Type B pancreatic cell (in vitro differentiated cells): ENCODE results near the gene DEPDC5. TPM values are rescaled to one million over a fixed set of nuclear protein-coding genes. Genes with fewer than 3 reads are reported as not detected.
A peak's percentile ranks its signal among the peaks of the same experiment; 100 is the strongest.

Experiments used
- DNase-seq: peaks from one replicate; pipeline ENCODE4 v3.0.0; 2021; ENCODE audit warnings: mixed read lengths; ENCODE audit not compliant: unreplicated experiment; ENCODE audit errors: extremely low spot score
- H3K27ac Mint-ChIP-seq: 2 replicates; pipeline ENCODE4 v1.8.0; 2021; ENCODE audit warnings: mild to moderate bottlenecking, mixed read lengths
- H3K27me3 Mint-ChIP-seq: 2 replicates; pipeline ENCODE4 v1.8.0; 2021; ENCODE audit warnings: mixed read lengths
- H3K36me3 Mint-ChIP-seq: 2 replicates; pipeline ENCODE4 v1.8.0; 2021; ENCODE audit warnings: mixed read lengths
- H3K4me1 Mint-ChIP-seq: one replicate; pipeline ENCODE4 v1.8.0; 2021; ENCODE audit warnings: mixed read lengths; ENCODE audit not compliant: unreplicated experiment
- H3K4me3 Mint-ChIP-seq: 2 replicates; pipeline ENCODE4 v1.8.0; 2021; ENCODE audit warnings: mild to moderate bottlenecking, mixed read lengths
- H3K9me3 Mint-ChIP-seq: 2 replicates; pipeline ENCODE4 v1.8.0; 2021; ENCODE audit warnings: mixed read lengths
- total RNA-seq: library from RNA; stranded (reverse); gene quantifications from 2 replicates; pipeline ENCODE4 v1.2.1, GENCODE V29; 2021; ENCODE audit warnings: low replicate concordance
- TF ChIP-seq, protein P1 (sequence below): fragments of 200-600 bp; sonication (generic); conservative IDR thresholded peaks from 2 replicates; pipeline ENCODE4 v1.5.0; 2021; ENCODE audit warnings: antibody characterized with exemption, mild to moderate bottlenecking

Gene DEPDC5
- total RNA-seq, 1 donor from 2014 or later, result 40.6 TPM

GRCh38 chr22:31947296-31947695 is 193.5 kb downstream of the DEPDC5 start:
- H3K4me1 Mint-ChIP-seq, result peaks cover 21% of the 10 kb centered on the region
- TF ChIP-seq, protein P1, sequence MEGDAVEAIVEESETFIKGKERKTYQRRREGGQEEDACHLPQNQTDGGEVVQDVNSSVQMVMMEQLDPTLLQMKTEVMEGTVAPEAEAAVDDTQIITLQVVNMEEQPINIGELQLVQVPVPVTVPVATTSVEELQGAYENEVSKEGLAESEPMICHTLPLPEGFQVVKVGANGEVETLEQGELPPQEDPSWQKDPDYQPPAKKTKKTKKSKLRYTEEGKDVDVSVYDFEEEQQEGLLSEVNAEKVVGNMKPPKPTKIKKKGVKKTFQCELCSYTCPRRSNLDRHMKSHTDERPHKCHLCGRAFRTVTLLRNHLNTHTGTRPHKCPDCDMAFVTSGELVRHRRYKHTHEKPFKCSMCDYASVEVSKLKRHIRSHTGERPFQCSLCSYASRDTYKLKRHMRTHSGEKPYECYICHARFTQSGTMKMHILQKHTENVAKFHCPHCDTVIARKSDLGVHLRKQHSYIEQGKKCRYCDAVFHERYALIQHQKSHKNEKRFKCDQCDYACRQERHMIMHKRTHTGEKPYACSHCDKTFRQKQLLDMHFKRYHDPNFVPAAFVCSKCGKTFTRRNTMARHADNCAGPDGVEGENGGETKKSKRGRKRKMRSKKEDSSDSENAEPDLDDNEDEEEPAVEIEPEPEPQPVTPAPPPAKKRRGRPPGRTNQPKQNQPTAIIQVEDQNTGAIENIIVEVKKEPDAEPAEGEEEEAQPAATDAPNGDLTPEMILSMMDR, result peak; percentile 46
- peak overlapping the region; percentile 73 for H3K4me3 Mint-ChIP-seq
- no peak for DNase-seq
- no peaks in the 10 kb centered on the region for H3K27me3 Mint-ChIP-seq
- H3K27ac Mint-ChIP-seq, result peak overlapping the region; percentile 63
- peaks cover 35% of the 10 kb centered on the region for H3K36me3 Mint-ChIP-seq
- no peaks in the 10 kb centered on the region for H3K9me3 Mint-ChIP-seq

DNA sequence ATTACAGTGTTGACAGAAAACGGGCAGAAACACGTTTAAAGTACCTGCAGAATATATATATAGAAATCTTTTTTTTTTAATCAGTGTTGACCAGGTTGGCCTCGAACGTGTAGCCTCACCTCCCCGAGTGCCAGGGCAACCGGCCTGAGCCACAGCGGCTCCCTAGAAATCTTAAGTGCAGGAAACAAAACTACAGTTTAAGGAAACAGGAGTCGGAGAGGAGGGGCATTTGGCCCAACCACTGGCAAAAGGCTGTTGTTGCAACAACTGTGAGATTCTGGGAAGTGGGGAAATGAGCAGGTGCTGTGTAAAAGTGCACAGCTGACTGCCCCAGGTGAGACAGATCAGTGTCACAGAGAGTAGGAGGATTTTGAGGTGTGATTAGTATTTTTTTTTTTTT is 194.2 kb downstream of the DEPDC5 start:
- Mint-ChIP-seq H3K9me3 (no peaks in the 10 kb centered on the region), H3K27ac (no peak overlapping the region), H3K27me3 (no peaks in the 10 kb centered on the region), H3K4me1 (peaks cover 22% of the 10 kb centered on the region), H3K4me3 (no peak overlapping the region), H3K36me3 (peaks cover 35% of the 10 kb centered on the region)
- DNase-seq, result no peak
- TF ChIP-seq, protein P1, result no peak

- no peaks in the 10 kb centered on the region for H3K9me3 Mint-ChIP-seq
- H3K27ac Mint-ChIP-seq, result no peak overlapping the region
- H3K36me3 Mint-ChIP-seq, result peaks cover 45% of the 10 kb centered on the region
- no peak for DNase-seq
- TF ChIP-seq, protein P1, result no peak
- H3K27me3 Mint-ChIP-seq, result no peaks in the 10 kb centered on the region
- peaks cover 41% of the 10 kb centered on the region for H3K4me1 Mint-ChIP-seq
- no peak overlapping the region for H3K4me3 Mint-ChIP-seq
Measured at GRCh38 chr22:31950226-31950625, 196.4 kb downstream of the DEPDC5 start.

DNA sequence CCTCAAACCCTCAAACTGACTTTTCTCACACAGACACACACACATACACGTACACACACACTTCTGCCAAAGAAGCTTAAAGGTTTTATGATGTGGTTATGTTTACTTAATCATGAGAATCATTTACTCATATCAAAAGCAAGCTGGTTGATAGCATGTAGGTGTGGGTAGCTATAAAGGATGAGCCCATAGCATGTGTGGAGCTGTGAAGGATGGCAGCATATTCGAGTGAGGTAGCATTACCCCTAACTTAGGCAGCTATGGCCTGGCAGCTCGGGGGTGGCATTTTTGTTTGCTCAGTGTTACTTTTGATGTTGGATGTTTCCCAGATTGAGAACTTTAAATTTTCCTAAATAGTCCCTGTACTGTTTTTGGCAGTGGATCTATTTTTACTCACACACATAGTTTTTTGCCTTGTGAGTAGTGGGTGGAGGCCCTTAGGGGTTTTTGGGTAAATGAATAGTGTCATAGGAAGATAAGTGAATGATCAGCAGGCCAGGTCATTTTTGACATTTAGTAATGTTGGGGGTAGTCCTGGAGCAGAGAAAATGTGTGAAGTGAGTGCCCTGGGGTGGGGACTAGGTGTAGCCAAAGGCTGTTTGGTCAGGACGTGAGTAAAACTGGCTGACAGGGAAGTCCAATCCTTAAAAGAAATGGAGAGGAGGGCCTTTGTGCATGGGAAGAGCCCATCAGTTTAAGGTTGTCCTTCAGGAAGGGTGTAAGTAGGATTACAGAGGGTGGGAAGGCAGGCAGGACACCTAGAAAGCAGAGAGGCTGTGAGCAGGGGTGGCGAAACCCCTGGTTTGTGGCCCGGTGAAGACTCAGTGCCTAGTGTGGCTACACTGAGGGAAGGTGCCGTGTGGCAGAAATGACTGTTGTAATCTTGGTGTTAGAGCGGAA is 197.6 kb downstream of the DEPDC5 start:
- peaks cover 52% of the 10 kb centered on the region for H3K36me3 Mint-ChIP-seq
- DNase-seq, result no peak

GRCh38 chr22:31952094-31952401 is 198.2 kb downstream of the DEPDC5 start:
- peaks cover 57% of the 10 kb centered on the region for H3K36me3 Mint-ChIP-seq
- H3K27ac Mint-ChIP-seq, result peak overlapping the region; percentile 24
- H3K4me1 Mint-ChIP-seq, result peaks cover 40% of the 10 kb centered on the region
- no peak for DNase-seq
- no peaks in the 10 kb centered on the region for H3K9me3 Mint-ChIP-seq
- no peaks in the 10 kb centered on the region for H3K27me3 Mint-ChIP-seq
- H3K4me3 Mint-ChIP-seq, result no peak overlapping the region
- TF ChIP-seq, protein P1, result no peak

More for the DNA sequence above, 197.6 kb downstream of the DEPDC5 start:
- H3K9me3 Mint-ChIP-seq, result no peaks in the 10 kb centered on the region
- no peaks in the 10 kb centered on the region for H3K27me3 Mint-ChIP-seq
- H3K4me1 Mint-ChIP-seq, result peaks cover 41% of the 10 kb centered on the region
- TF ChIP-seq, protein P1, result no peak
- peak overlapping the region; percentile 24 for H3K27ac Mint-ChIP-seq
- H3K4me3 Mint-ChIP-seq, result no peak overlapping the region
